NCI-H2171 treated with DMSO at 0.1 percent for 48 hours (cell line): ENCODE results near the gene FUOM.
"Not testable (repeated sequence)": the region's sequence is repeated elsewhere in the genome, so short reads cannot be mapped to it uniquely, and the experiment has no call there.

Experiments used
- DNase-seq: peaks from one replicate; lab custom pipeline; 2025; lab: John Stamatoyannopoulos, UW

FUOM gene

GRCh38 chr10:133368153-133368552 lies 10.3 kb upstream of the FUOM start:
- DNase-seq = no peak

GRCh38 chr10:133367461-133367860 lies 9.6 kb upstream of the FUOM start:
- DNase-seq = not testable (repeated sequence)

GRCh38 chr10:133366751-133367150 lies 8.9 kb upstream of the FUOM start:
- no peak for DNase-seq

- no peak for DNase-seq
Observed at GRCh38 chr10:133366130-133366478, 8.3 kb upstream of the FUOM start.

GRCh38 chr10:133365461-133366129 lies 7.8 kb upstream of the FUOM start:
- DNase-seq = no peak

GRCh38 chr10:133364645-133365431 lies 7.0 kb upstream of the FUOM start:
- DNase-seq = peak; percentile 87

GRCh38 chr10:133362846-133363245 lies 5.0 kb upstream of the FUOM start:
- DNase-seq = no peak

- DNase-seq = no peak
Observed at GRCh38 chr10:133361773-133362441, 4.1 kb upstream of the FUOM start.

- DNase-seq = no peak
Observed at GRCh38 chr10:133361227-133361626, 3.4 kb upstream of the FUOM start.

- DNase-seq = no peak
Observed at GRCh38 chr10:133359972-133360610, 2.3 kb upstream of the FUOM start.

GRCh38 chr10:133359554-133359971 lies 1.7 kb upstream of the FUOM start:
- DNase-seq = peak; percentile 37

GRCh38 chr10:133358925-133359310 lies 1.1 kb upstream of the FUOM start:
- DNase-seq = no peak

GRCh38 chr10:133358162-133358924 lies 524 bp upstream of the FUOM start:
- DNase-seq = no peak

GRCh38 chr10:133356549-133357284 lies 1.1 kb downstream of the FUOM start:
- DNase-seq = no peak

GRCh38 chr10:133355991-133356390 lies 1.8 kb downstream of the FUOM start:
- no peak for DNase-seq

GRCh38 chr10:133355266-133355665 lies 2.6 kb downstream of the FUOM start:
- no peak for DNase-seq

GRCh38 chr10:133354672-133355240 lies 3.1 kb downstream of the FUOM start:
- DNase-seq = no peak

GRCh38 chr10:133353988-133354605 lies 3.7 kb downstream of the FUOM start:
- DNase-seq = no peak

- no peak for DNase-seq
Observed at GRCh38 chr10:133353202-133353959, 4.4 kb downstream of the FUOM start.
